Pancreas (tissue), 10 donors: Measurements from ENCODE around the gene NQO2. TPM values are rescaled to one million over a fixed set of nuclear protein-coding genes. Genes with fewer than 3 reads are reported as not detected.

Source experiments
- ATAC-seq, 4 donors: fragments of 200-7000 bp; cut with Tn5 transposase; one replicate each; pipeline versions ENCODE4 v1.8.0 to v1.9.1; 2020; ENCODE audit warnings: mild to moderate bottlenecking in 4 of 4, moderate library complexity in 4 of 4
- DNase-seq, 6 donors: peaks; one replicate each; pipeline ENCODE4 v3.0.0-alpha.2; 2020
- FAIRE-seq: peaks from 2 replicates; lab custom pipeline; 2012; peaks lifted over from hg19 to GRCh38; lab: Jason Lieb, UNC
- H3K27ac ChIP-seq, 4 donors: fragments of 200-600 bp; sonication (generic); 1 replicate in 3 of 4; 2 replicates in 1 of 4; pipeline versions ENCODE4 v1.5.0 to v1.8.0; 2020
- H3K27me3 ChIP-seq, 4 donors: fragments of 200-600 bp; one replicate each; pipeline ENCODE4 v1.8.0; 2021
- H3K36me3 ChIP-seq, 3 donors: fragments of 200-600 bp; sonication (generic) in 1 of 3; one replicate each; pipeline versions ENCODE4 v1.5.0 to v1.8.0; 2020 to 2021
- H3K4me1 ChIP-seq, 3 donors: fragments of 200-600 bp; one replicate each; pipeline ENCODE4 v1.8.0; 2021
- H3K4me3 ChIP-seq, 4 donors: fragments of 200-600 bp; sonication (generic) in 2 of 4; one replicate each; pipeline versions ENCODE4 v1.5.0 to v1.8.0; 2020 to 2021
- H3K9me3 ChIP-seq, 4 donors: fragments of 200-600 bp; one replicate each; pipeline ENCODE4 v1.8.0; 2021
- WGBS, 2 donors: extraction: QIAGEN DNeasy Blood & Tissue Kit; methylation state at CpG; one replicate each; pipeline ENCODE4 v1.1.7; 2013; 5-methylcytosine and 5-hydroxymethylcytosine counted together
- intact Hi-C, 3 donors: fragments of 100-400 bp; cut with DNase I; formaldehyde crosslinking; loops; one replicate each; pipeline versions ENCODE4 v1.11.1 to v1.14.2; 2022
- polyA plus RNA-seq, 2 donors: library from polyadenylated mRNA; stranded (reverse); fragments of 200-250 nt; gene quantifications; one replicate each; pipeline ENCODE4 v1.2.3, GENCODE V29; 2013
- total RNA-seq, 6 donors: library from RNA; stranded (reverse); fragmentation: NEBNext Ultra II Directional in 4 of 6; extraction: Animal tissue kit (Norgen Biotek cat#: 25700) in 4 of 6; gene quantifications; one replicate each; pipeline versions ENCODE4 v1.2.1 to v1.2.4, GENCODE V29; 2021 to 2023
- TF ChIP-seq, protein P1 (sequence below), 4 donors: fragments of 200-600 bp; sonication (generic) in 3 of 4; IDR thresholded peaks; one replicate each; pipeline versions ENCODE4 v1.5.0 to v1.8.0; 2021; ENCODE audit warnings: antibody characterized with exemption in 4 of 4
- donor health status: healthy with polysubstance abuse.
- donor health status: DM: no; HTN: no; CAD: no; lungs with moderate emphysema.
- donor health status: DM: no; HTN: no; CAD: no.
- donor health status: control.
- donor health status: control.
- donor health status: Bipolar disorder and iron deficiency.
- donor health status: DM: yes; HTN: yes; CAD: no.
- donor health status: DM: no; HTN: no; CAD: no.
- donor health status: DM: no; HTN: no; CAD: no.
- donor health status: DM: yes; HTN: yes; CAD: no.

The NQO2 gene
- total and polyA plus RNA-seq, 8 donors = 12.7 to 23.0 (median 21.1) TPM

DNA sequence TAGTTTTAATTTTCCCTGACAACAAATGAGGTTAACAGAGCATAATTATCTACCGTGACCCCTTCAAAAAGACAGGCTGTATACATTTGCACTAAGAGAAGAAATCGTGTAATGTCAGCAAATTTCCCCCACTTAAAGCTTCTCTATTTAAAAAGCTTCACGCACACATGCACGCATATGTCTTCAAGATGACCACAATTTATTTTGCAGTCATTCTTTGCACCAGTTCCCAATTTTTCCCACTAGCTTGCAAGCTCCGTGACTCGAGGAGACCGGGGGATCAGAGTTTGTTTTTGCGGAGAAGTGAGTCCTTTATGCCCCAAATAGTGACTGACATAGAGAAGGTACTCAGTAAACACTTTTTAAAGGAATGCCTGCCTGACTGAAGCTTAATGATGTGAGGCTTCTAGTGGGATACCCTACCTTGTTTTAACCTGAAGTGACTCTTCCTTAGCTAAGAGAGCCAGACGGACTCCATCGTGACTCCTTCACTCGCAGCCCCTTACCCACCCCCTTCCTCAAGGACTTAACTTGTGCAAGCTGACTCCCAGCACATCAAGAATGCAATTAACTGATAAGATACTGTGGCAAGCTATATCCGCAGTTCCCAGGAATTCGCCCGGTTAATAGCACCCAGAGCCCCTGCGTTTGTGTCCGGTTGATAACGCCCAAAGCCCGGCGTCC lies 9.3 kb upstream of the NQO2 start:
- intact Hi-C loops = no loop called here
- H3K36me3 ChIP-seq = no peaks in the 10 kb centered on the region
- DNase-seq (peak in 3 of 6 donors; percentile 33 to 46 (median 34)), FAIRE-seq (no peak), ATAC-seq (peak in 1 of 4 donors; percentile 0)
- H3K27ac ChIP-seq = peak overlapping the region; percentile 93 to 98 (median 95)
- TF ChIP-seq, protein P1, sequence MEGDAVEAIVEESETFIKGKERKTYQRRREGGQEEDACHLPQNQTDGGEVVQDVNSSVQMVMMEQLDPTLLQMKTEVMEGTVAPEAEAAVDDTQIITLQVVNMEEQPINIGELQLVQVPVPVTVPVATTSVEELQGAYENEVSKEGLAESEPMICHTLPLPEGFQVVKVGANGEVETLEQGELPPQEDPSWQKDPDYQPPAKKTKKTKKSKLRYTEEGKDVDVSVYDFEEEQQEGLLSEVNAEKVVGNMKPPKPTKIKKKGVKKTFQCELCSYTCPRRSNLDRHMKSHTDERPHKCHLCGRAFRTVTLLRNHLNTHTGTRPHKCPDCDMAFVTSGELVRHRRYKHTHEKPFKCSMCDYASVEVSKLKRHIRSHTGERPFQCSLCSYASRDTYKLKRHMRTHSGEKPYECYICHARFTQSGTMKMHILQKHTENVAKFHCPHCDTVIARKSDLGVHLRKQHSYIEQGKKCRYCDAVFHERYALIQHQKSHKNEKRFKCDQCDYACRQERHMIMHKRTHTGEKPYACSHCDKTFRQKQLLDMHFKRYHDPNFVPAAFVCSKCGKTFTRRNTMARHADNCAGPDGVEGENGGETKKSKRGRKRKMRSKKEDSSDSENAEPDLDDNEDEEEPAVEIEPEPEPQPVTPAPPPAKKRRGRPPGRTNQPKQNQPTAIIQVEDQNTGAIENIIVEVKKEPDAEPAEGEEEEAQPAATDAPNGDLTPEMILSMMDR (IDR thresholded peaks at IDR 0.05) = no peak
- 0 to 1% methylated on average over 19 of the region's 19 CpGs for WGBS, 2 donors
- peaks cover 0 to 23% (median 0%) of the 10 kb centered on the region in 3 donors for H3K4me1 ChIP-seq
- H3K27me3 ChIP-seq = no peaks in the 10 kb centered on the region
- no peaks in the 10 kb centered on the region for H3K9me3 ChIP-seq
- peak overlapping the region; percentile 65 to 87 (median 76) for H3K4me3 ChIP-seq

DNA sequence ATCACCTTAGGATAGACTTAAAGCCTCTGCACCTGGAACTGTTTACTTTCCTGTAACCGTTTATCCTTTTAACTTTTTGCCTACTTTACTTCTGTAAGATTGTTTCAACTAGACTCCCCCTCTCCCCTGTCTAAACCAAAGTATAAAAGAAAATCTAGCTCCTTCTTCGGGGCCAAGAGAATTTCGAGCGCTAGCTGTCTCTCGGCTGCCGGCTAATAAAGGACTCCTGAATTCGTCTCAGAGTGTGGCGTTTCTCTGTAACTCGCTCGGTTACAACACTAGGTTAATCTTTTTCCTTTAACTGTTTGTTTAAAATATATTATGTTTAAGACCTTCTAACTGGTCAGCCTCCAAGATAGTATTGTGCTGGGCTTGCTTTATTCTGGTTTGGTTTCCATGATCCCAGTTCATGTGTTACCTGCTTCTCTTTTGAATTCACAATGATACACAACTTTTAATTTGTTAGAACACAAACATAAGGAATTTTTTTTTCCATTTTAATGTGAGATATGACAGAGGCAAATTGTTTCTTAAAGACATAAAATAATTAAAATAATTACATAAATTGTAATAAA lies 8.7 kb upstream of the NQO2 start:
- Histone ChIP-seq H3K27me3 (no peaks in the 10 kb centered on the region), H3K9me3 (no peaks in the 10 kb centered on the region), H3K4me3 (peak overlapping the region in 3 of 4 donors; percentile 65 to 87 (median 78)), H3K27ac (peak overlapping the region; percentile 93 to 98 (median 95)), H3K4me1 (peaks cover 0 to 18% (median 0%) of the 10 kb centered on the region in 3 donors), H3K36me3 (no peaks in the 10 kb centered on the region)
- TF ChIP-seq, protein P1 (IDR thresholded peaks at IDR 0.05) = no peak
- DNase-seq (no peak), FAIRE-seq (peak; percentile 13), ATAC-seq (no peak)
- intact Hi-C loops = no loop called here
- 2 to 3% methylated on average over 10 of the region's 10 CpGs for WGBS, 2 donors

DNA sequence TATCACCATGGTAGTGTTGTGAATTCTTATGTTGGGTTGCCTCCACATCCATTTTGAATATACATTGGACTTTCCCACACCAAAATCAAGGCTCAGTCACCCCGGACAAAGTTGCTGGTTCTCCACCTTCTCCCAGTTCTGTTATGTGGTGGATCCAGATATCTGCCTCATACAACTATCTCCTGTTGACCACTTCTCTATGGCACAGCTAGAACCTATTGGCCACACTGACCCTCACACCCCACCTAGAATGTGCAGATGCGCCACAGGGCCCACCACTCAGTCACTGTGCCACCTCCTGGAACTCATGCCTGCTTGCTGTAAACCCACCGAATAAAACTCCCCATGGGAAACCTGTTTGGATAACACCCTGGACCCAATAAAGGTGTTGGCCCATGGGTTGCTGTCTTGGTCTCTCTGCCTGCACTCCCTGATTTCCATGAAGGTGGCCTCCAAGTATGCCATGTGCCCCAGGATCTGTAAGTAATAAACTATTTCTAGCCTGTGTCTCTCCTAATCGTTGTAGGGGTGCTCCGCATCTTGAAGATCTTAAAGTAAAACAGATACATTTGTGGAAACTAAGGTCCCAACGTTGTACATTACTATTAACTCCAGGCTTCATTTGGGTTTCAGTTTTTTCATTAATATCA lies 7.2 kb upstream of the NQO2 start:
- intact Hi-C loops = no loop called here
- H3K27ac ChIP-seq = no peak overlapping the region
- DNase-seq (no peak), FAIRE-seq (no peak), ATAC-seq (no peak)
- no peaks in the 10 kb centered on the region for H3K27me3 ChIP-seq
- H3K4me3 ChIP-seq = no peak overlapping the region
- no peaks in the 10 kb centered on the region for H3K36me3 ChIP-seq
- peaks cover 0 to 14% (median 0%) of the 10 kb centered on the region in 3 donors for H3K4me1 ChIP-seq
- TF ChIP-seq, protein P1 (IDR thresholded peaks at IDR 0.05) = no peak
- WGBS, 2 donors = 90 to 94% methylated on average over 6 of the region's 6 CpGs
- H3K9me3 ChIP-seq = no peaks in the 10 kb centered on the region

DNA sequence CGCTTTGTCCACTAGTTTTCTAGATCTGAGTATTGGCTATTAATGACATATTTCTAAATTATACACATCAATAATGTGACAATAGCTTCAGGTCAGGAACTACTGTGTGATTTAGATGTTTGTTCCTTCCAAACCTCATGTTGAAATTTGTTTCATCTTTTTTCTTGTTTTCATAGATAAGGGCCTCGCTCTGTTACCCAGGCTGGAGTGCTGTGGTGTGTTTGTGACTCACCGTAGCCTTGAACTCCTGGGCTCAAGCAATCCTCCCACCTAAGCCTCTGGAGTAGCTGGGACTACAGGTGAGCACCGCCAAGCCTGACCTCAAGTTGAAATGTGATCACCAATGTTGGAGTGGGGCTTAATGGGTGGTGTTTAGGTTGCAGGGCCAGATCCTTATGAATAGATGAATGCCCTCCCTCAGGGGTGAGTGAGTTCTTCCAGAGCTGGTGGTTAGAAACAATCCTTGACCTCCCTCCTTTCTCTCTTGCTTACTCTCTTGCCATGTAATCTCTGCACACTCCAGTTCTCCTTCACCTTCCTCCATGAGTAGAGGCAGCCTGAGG lies 5.9 kb upstream of the NQO2 start:
- no peak for FAIRE-seq
- WGBS, 2 donors = 73 to 77% methylated on average over 4 of the region's 4 CpGs
- peaks cover 0 to 8% (median 3%) of the 10 kb centered on the region in 3 donors for H3K4me1 ChIP-seq
- no peaks in the 10 kb centered on the region for H3K27me3 ChIP-seq
- H3K4me3 ChIP-seq = no peak overlapping the region
- TF ChIP-seq, protein P1 (IDR thresholded peaks at IDR 0.05) = no peak
- no peak for ATAC-seq
- H3K27ac ChIP-seq = no peak overlapping the region
- intact Hi-C loops = no loop called here
- H3K36me3 ChIP-seq = no peaks in the 10 kb centered on the region
- no peak for DNase-seq
- H3K9me3 ChIP-seq = no peaks in the 10 kb centered on the region
